IMR-90 (cell line): ENCODE measurements around the gene MOB3B. TPM values are rescaled to one million over a fixed set of nuclear protein-coding genes. Genes with fewer than 3 reads are reported as not detected.

Source experiments
- ATAC-seq: fragments of 200-7000 bp; cut with Tn5 transposase; 2 replicates; pipeline ENCODE4 v1.9.1; 2020; ENCODE audit warnings: low read depth, mild to moderate bottlenecking, moderate library complexity
- BruUV-seq: library from RNA; stranded (reverse); fragments of 400-500 nt; replicated peaks from 2 replicates; lab custom pipeline; 2021; lab: Mats Ljungman, UMichigan
- CTCF ChIA-PET: fragments of 300-600 bp; formaldehyde crosslinking; extraction: SDS; loops from one replicate; lab custom pipeline; 2021; ENCODE audit warnings: antibody characterized with exemption; lab: Yijun Ruan, JAX
- POLR2A ChIA-PET: fragments of 300-600 bp; sonication (Branson Sonifier 250); formaldehyde crosslinking; loops from one replicate; lab custom pipeline; 2022; ENCODE audit warnings: antibody characterized with exemption; ENCODE audit not compliant: unreplicated experiment; lab: Charles Lee
- DNase-seq: peaks from one replicate; pipeline ENCODE4 v3.0.0; 2013
- H2AFZ ChIP-seq: replicated peaks from 2 replicates; pipeline ENCODE3; 2013; ENCODE audit warnings: low read length, mild to moderate bottlenecking; ENCODE audit not compliant: poor library complexity
- H2AK5ac ChIP-seq: 2 replicates; pipeline ENCODE4 v1.6.1; 2013; ENCODE audit warnings: low read depth, low read length, inconsistent platforms
- H2AK9ac ChIP-seq: replicated peaks from 2 replicates; pipeline ENCODE3; 2013; ENCODE audit warnings: mild to moderate bottlenecking, low read depth, low read length, moderate library complexity; ENCODE audit not compliant: poor library complexity
- H2BK120ac ChIP-seq: 2 replicates; pipeline ENCODE4 v1.6.1; 2013; ENCODE audit warnings: low read depth, low read length, inconsistent platforms
- H2BK15ac ChIP-seq: 3 replicates; pipeline ENCODE4 v1.6.1; 2013; ENCODE audit warnings: low read depth, low read length, inconsistent platforms
- H2BK20ac ChIP-seq: 2 replicates; pipeline ENCODE4 v1.6.1; 2013; ENCODE audit warnings: low read depth, mild to moderate bottlenecking, inconsistent platforms, low read length, moderate library complexity
- H2BK5ac ChIP-seq: 2 replicates; pipeline ENCODE4 v1.6.1; 2013; ENCODE audit warnings: mild to moderate bottlenecking, low read depth, low read length, inconsistent platforms; ENCODE audit not compliant: poor library complexity, severe bottlenecking
- H3K14ac ChIP-seq: replicated peaks from 2 replicates; pipeline ENCODE4 v1.6.1; 2013; ENCODE audit warnings: low read depth, low read length, inconsistent platforms
- H3K18ac ChIP-seq: 2 replicates; pipeline ENCODE4 v1.6.1; 2013; ENCODE audit warnings: low read depth, low read length, control low read depth
- H3K23ac ChIP-seq: 2 replicates; pipeline ENCODE4 v1.6.1; 2013; ENCODE audit warnings: low read depth, low read length, inconsistent platforms
- H3K27ac ChIP-seq: 2 replicates; pipeline ENCODE4 v1.5.1; 2013; ENCODE audit warnings: mild to moderate bottlenecking, control low read depth, low read length; ENCODE audit not compliant: insufficient read depth
- H3K27me3 ChIP-seq: 2 replicates; pipeline ENCODE4 v1.6.1; 2013; ENCODE audit warnings: low read length; ENCODE audit not compliant: control insufficient read depth, insufficient read depth
- H3K36me3 ChIP-seq: 2 replicates; pipeline ENCODE4 v1.6.1; 2013; ENCODE audit warnings: low read length, mixed read lengths; ENCODE audit not compliant: control insufficient read depth, insufficient read depth
- H3K4ac ChIP-seq: 2 replicates; pipeline ENCODE4 v1.6.1; 2013; ENCODE audit warnings: low read depth, low read length, inconsistent platforms
- H3K4me1 ChIP-seq: 2 replicates; pipeline ENCODE4 v1.6.1; 2013; ENCODE audit warnings: low read length, mixed read lengths; ENCODE audit not compliant: control insufficient read depth, insufficient read depth
- H3K4me2 ChIP-seq: 2 replicates; pipeline ENCODE4 v1.6.1; 2013; ENCODE audit warnings: low read depth, mild to moderate bottlenecking, control low read depth, low read length, moderate library complexity
- H3K4me3 ChIP-seq: 2 replicates; pipeline ENCODE4 v1.5.1; 2013; ENCODE audit warnings: low read depth, mild to moderate bottlenecking, control low read depth, low read length, moderate library complexity; ENCODE audit not compliant: insufficient read depth
- H3K56ac ChIP-seq: 2 replicates; pipeline ENCODE4 v1.6.1; 2013; ENCODE audit warnings: low read length, inconsistent platforms; ENCODE audit not compliant: insufficient read depth; ENCODE audit errors: extremely low read depth
- H3K79me1 ChIP-seq, 2 experiments: 2 replicates each; pipeline ENCODE4 v1.6.1; 2013; ENCODE audit warnings: low read length in 2 of 2, inconsistent platforms in 1 of 2, low read depth in 1 of 2
- H3K9ac ChIP-seq: 2 replicates; pipeline ENCODE4 v1.6.1; 2013; ENCODE audit warnings: low read depth, low read length, control low read depth
- H3K9me1 ChIP-seq: 2 replicates; pipeline ENCODE4 v1.6.1; 2013; ENCODE audit warnings: low read length, inconsistent platforms; ENCODE audit not compliant: insufficient read depth
- H3K9me3 ChIP-seq: 2 replicates; pipeline ENCODE4 v1.6.1; 2013; ENCODE audit warnings: low read length; ENCODE audit not compliant: control insufficient read depth, insufficient read depth
- H4K20me1 ChIP-seq: 2 replicates; pipeline ENCODE4 v1.6.1; 2013; ENCODE audit warnings: low read length, inconsistent platforms; ENCODE audit not compliant: insufficient read depth
- H4K5ac ChIP-seq: 2 replicates; pipeline ENCODE4 v1.6.1; 2013; ENCODE audit warnings: mild to moderate bottlenecking, low read depth, low read length, control low read depth
- H4K8ac ChIP-seq, 2 experiments: 2 replicates each; pipeline ENCODE4 v1.6.1; 2013; ENCODE audit warnings: low read depth in 2 of 2, low read length in 2 of 2, control low read depth in 1 of 2, inconsistent platforms in 1 of 2
- H4K91ac ChIP-seq: 2 replicates; pipeline ENCODE4 v1.6.1; 2013; ENCODE audit warnings: low read depth, low read length, inconsistent platforms; ENCODE audit not compliant: insufficient read depth
- BHLHE40 ChIP-seq: fragments of 150-350 bp; IDR thresholded peaks from 2 replicates; pipeline ENCODE4 v1.6.1; 2016; ENCODE audit warnings: mild to moderate bottlenecking, low read depth, low read length
- CHD1 ChIP-seq: IDR thresholded peaks from 2 replicates; pipeline ENCODE4 v1.6.1; 2012; ENCODE audit warnings: low read depth, low read length, improper control_type of control experiment
- FOS ChIP-seq: fragments of 150-350 bp; IDR thresholded peaks from 2 replicates; pipeline ENCODE4 v1.6.1; 2016; ENCODE audit warnings: low read depth, low read length
- MAFK ChIP-seq: IDR thresholded peaks from 2 replicates; pipeline ENCODE4 v1.6.1; 2012; ENCODE audit warnings: low read depth, low read length, improper control_type of control experiment
- MXI1 ChIP-seq: IDR thresholded peaks from 2 replicates; pipeline ENCODE4 v1.6.1; 2012; ENCODE audit warnings: low read depth, mild to moderate bottlenecking, low read length, moderate library complexity, borderline replicate concordance
- NFE2L2 ChIP-seq: fragments of 150-350 bp; IDR thresholded peaks from 2 replicates; pipeline ENCODE4 v1.6.1; 2016; ENCODE audit warnings: low read depth, mild to moderate bottlenecking, low read length
- POLR2A ChIP-seq: IDR thresholded peaks from 2 replicates; pipeline ENCODE4 v1.6.1; 2012; ENCODE audit warnings: mild to moderate bottlenecking, low read depth, low read length
- RAD21 ChIP-seq: IDR thresholded peaks from 2 replicates; pipeline ENCODE4 v1.6.1; 2012; ENCODE audit warnings: low read length, improper control_type of control experiment
- RCOR1 ChIP-seq: IDR thresholded peaks from 2 replicates; pipeline ENCODE4 v1.6.1; 2012; ENCODE audit warnings: mild to moderate bottlenecking, low read length, improper control_type of control experiment; ENCODE audit not compliant: insufficient replicate concordance
- RFX5 ChIP-seq: IDR thresholded peaks from 2 replicates; pipeline ENCODE4 v1.8.0; 2012; ENCODE audit warnings: low read depth, mild to moderate bottlenecking, low read length, moderate library complexity
- SMC3 ChIP-seq: fragments of 150-350 bp; IDR thresholded peaks from 2 replicates; pipeline ENCODE4 v1.6.1; 2016; ENCODE audit warnings: low read depth, mild to moderate bottlenecking, antibody characterized with exemption, low read length, moderate library complexity
- WGBS, 2 experiments: methylation state at CpG; one replicate each; pipeline versions ENCODE4 v1.1.5 to v1.1.7; 2013; ENCODE audit warnings: missing lambda C conversion rate in 2 of 2; ENCODE audit not compliant: insufficient read length in 1 of 2; ENCODE audit errors: extremely low coverage in 2 of 2; 5-methylcytosine and 5-hydroxymethylcytosine counted together
- dilution Hi-C: fragments of 300-500 bp; cut with HindIII; formaldehyde crosslinking; loops from one replicate; pipeline ENCODE4 v1.14.3; 2018; ENCODE audit warnings: low sequenced_read_pairs; ENCODE audit not compliant: unreplicated experiment
- in situ Hi-C: fragments of 300-500 bp; cut with MboI; formaldehyde crosslinking; loops from 3 replicates; pipeline ENCODE4 v1.14.3; 2019; ENCODE audit warnings: low sequenced_read_pairs, inconsistent platforms, mixed read lengths
- intact Hi-C: fragments of 100-400 bp; cut with micrococcal nuclease; formaldehyde crosslinking; loops from 2 replicates; pipeline ENCODE4 v1.10.0; 2022
- polyA plus RNA-seq, 3 experiments: library from polyadenylated mRNA; depleted of rRNA; stranded (reverse); fragments of >200 nt; gene quantifications; 2 replicates each; pipeline ENCODE4 v1.2.3, GENCODE V29; 2012; ENCODE audit warnings: low replicate concordance in 1 of 3
- total RNA-seq: library from RNA; depleted of rRNA; stranded (reverse); fragments of >200 nt; gene quantifications from 2 replicates; pipeline ENCODE4 v1.2.3, GENCODE V29; 2012

The MOB3B gene
- total and polyA plus RNA-seq, 2 of the 4 experiments (the other 2 are of a cell fraction), result under 0.01 to 0.02 TPM

DNA sequence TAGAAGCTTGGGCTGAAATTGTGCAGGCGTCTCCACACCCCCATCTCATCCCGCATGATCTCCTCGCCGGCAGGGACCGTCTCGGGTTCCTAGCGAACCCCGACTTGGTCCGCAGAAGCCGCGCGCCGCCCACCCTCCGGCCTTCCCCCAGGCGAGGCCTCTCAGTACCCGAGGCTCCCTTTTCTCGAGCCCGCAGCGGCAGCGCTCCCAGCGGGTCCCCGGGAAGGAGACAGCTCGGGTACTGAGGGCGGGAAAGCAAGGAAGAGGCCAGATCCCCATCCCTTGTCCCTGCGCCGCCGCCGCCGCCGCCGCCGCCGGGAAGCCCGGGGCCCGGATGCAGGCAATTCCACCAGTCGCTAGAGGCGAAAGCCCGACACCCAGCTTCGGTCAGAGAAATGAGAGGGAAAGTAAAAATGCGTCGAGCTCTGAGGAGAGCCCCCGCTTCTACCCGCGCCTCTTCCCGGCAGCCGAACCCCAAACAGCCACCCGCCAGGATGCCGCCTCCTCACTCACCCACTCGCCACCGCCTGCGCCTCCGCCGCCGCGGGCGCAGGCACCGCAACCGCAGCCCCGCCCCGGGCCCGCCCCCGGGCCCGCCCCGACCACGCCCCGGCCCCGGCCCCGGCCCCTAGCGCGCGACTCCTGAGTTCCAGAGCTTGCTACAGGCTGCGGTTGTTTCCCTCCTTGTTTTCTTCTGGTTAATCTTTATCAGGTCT is 43.5 kb upstream of the MOB3B start, which contains the start of gene C9orf72:
Gene C9orf72, minus strand, starts transcription at position 564 of the 716 bp plus-strand sequence. CDS start 6,361 bp downstream, outside the sequence.
- POLR2A ChIA-PET, result no interaction called here

More for the DNA sequence above, 43.5 kb upstream of the MOB3B start, which contains the start of gene C9orf72:
- Histone ChIP-seq H2AFZ (peak within 1 kb of the TSS; percentile 95), H3K4me2 (peak within 1 kb of the TSS; percentile 91), H2BK15ac (no peak within 1 kb of the TSS), H3K56ac (peak within 1 kb of the TSS; percentile 39; the same call in 1 of the 2 replicates), H3K9ac (peak within 1 kb of the TSS; percentile 76), H3K18ac (no peak within 1 kb of the TSS), H3K27me3 (no peaks in the 10 kb centered on the region), H2AK9ac (peak within 1 kb of the TSS; percentile 77), H2AK5ac (no peak within 1 kb of the TSS), H4K20me1 (peaks cover 3% of the 10 kb centered on the region; the same call in 1 of the 2 replicates), H2BK5ac (peak within 1 kb of the TSS; percentile 32), H3K9me1 (no peaks in the 10 kb centered on the region), H3K9me3 (no peaks in the 10 kb centered on the region), H2BK120ac (no peak within 1 kb of the TSS), H3K36me3 (no peaks in the 10 kb centered on the region), H3K4ac (peak within 1 kb of the TSS; percentile 3; the same call in 1 of the 2 replicates), H2BK20ac (no peak within 1 kb of the TSS), H3K27ac (peak within 1 kb of the TSS; percentile 58), H3K23ac (peak within 1 kb of the TSS; percentile 61), H4K91ac (peak within 1 kb of the TSS; percentile 10; the same call in 1 of the 2 replicates), H3K79me1 (peaks cover 0 to 8% of the 10 kb centered on the region in 2 experiments; a peak in 2 of 4 replicates), H3K4me3 (peak within 1 kb of the TSS; percentile 75), H4K8ac (peak within 1 kb of the TSS in 1 of 2 experiments; percentile 44; a peak in 2 of 4 replicates), H3K4me1 (no peaks in the 10 kb centered on the region; the same call in 1 of the 2 replicates), H4K5ac (peak within 1 kb of the TSS; percentile 29; the same call in 1 of the 2 replicates), H3K14ac (0 out of 2 replicates have a peak within 1 kb of the TSS, but pooled peaks have one; percentile 6)
- WGBS, 2 experiments, result 0% methylated on average over 1 of the region's 72 CpGs; no CpG with 5 or more reads in 1 of the 2 experiments
- in situ Hi-C loops (no loop called here), intact Hi-C loops (loop anchor here (1.0 kb wide), 1 partner anchor 33 kb away; no protein-coding TSS in a partner anchor), dilution Hi-C loops (no loop called here)
- TF ChIP-seq BHLHE40 (no peak), CHD1 (0 out of 2 replicates have a peak, but pooled peaks have one; percentile 31), NFE2L2 (no peak), POLR2A (peak; percentile 90), MAFK (no peak), RFX5 (no peak), RCOR1 (no peak), MXI1 (peak; percentile 46; the same call in 1 of the 2 replicates), SMC3 (no peak), RAD21 (no peak), FOS (no peak)
- DNase-seq, result peak; percentile 31
- CTCF ChIA-PET, result interaction anchor here (0.6 kb wide), 1 partner anchor 226 kb away, joined by 3 read pairs; no protein-coding TSS in a partner anchor
- ATAC-seq, result peak; percentile 96
- no TSS peak for BruUV-seq
